ENCODE results near the gene MED4.

- TF ChIP-seq CTCF (IDR thresholded peaks at IDR 0.05) (no peak), POLR2A (IDR thresholded peaks at IDR 0.05) (no peak)
These were observed 16.2 kb upstream of the MED4 start for GRCh38 chr13:48110931-48111721.
